H9 (cell line): Measurements from ENCODE around the gene RNF31. TPM values are rescaled to one million over a fixed set of nuclear protein-coding genes. Genes with fewer than 3 reads are reported as not detected.

Experiments used
- DNase-seq: peaks from one replicate; pipeline ENCODE4 v3.0.0-alpha.2; 2017
- H2AFZ ChIP-seq: one replicate; pipeline ENCODE4 v1.6.1; 2013; ENCODE audit warnings: mild to moderate bottlenecking, low read length, control low read depth, moderate library complexity
- H2AK5ac ChIP-seq: 2 replicates; pipeline ENCODE4 v1.6.1; 2013; ENCODE audit warnings: low read length, control low read depth, mixed read lengths; ENCODE audit not compliant: insufficient read length
- H2BK120ac ChIP-seq: one replicate; pipeline ENCODE4 v1.6.1; 2013; ENCODE audit warnings: low read depth, mild to moderate bottlenecking, low read length, control low read depth, inconsistent platforms; ENCODE audit not compliant: poor library complexity, severe bottlenecking
- H2BK12ac ChIP-seq: 2 replicates; pipeline ENCODE4 v1.6.1; 2013; ENCODE audit warnings: low read length, control low read depth, mixed read lengths, low read depth; ENCODE audit not compliant: insufficient read length
- H2BK15ac ChIP-seq: 2 replicates; pipeline ENCODE4 v1.6.1; 2013; ENCODE audit warnings: low read depth, low read length, control low read depth
- H2BK20ac ChIP-seq: one replicate; pipeline ENCODE4 v1.6.1; 2013; ENCODE audit warnings: low read depth, mild to moderate bottlenecking, low read length, control low read depth, inconsistent platforms; ENCODE audit not compliant: poor library complexity, severe bottlenecking
- H2BK5ac ChIP-seq: 2 replicates; pipeline ENCODE4 v1.6.1; 2013; ENCODE audit warnings: low read length, control low read depth, mixed read lengths; ENCODE audit not compliant: insufficient read length
- H3K14ac ChIP-seq: 2 replicates; pipeline ENCODE4 v1.6.1; 2013; ENCODE audit warnings: low read length, control low read depth; ENCODE audit not compliant: insufficient read depth
- H3K18ac ChIP-seq: 2 replicates; pipeline ENCODE4 v1.6.1; 2013; ENCODE audit warnings: low read depth, mild to moderate bottlenecking, mixed read lengths, low read length, control low read depth; ENCODE audit not compliant: insufficient read length
- H3K23ac ChIP-seq: 2 replicates; pipeline ENCODE4 v1.6.1; 2013; ENCODE audit warnings: low read length, control low read depth, mixed read lengths, low read depth; ENCODE audit not compliant: insufficient read length
- H3K23me2 ChIP-seq: 2 replicates; pipeline ENCODE4 v1.6.1; 2013; ENCODE audit warnings: low read depth, mild to moderate bottlenecking, mixed read lengths, low read length, control low read depth; ENCODE audit not compliant: insufficient read length, poor library complexity, severe bottlenecking
- H3K27ac ChIP-seq: 2 replicates; pipeline ENCODE4 v1.5.1; 2013; ENCODE audit warnings: low read length, control low read depth, mixed read lengths, low read depth; ENCODE audit not compliant: insufficient read length
- H3K27me3 ChIP-seq: 2 replicates; pipeline ENCODE4 v1.6.1; 2013; ENCODE audit warnings: low read length, control low read depth, inconsistent platforms; ENCODE audit not compliant: insufficient read depth
- H3K4ac ChIP-seq: 2 replicates; pipeline ENCODE4 v1.6.1; 2013; ENCODE audit warnings: low read depth, mild to moderate bottlenecking, control low read depth, inconsistent platforms, low read length, moderate library complexity
- H3K4me1 ChIP-seq: 2 replicates; pipeline ENCODE4 v1.6.1; 2013; ENCODE audit warnings: low read length, control low read depth, inconsistent platforms; ENCODE audit not compliant: insufficient read depth
- H3K4me2 ChIP-seq: 2 replicates; pipeline ENCODE4 v1.6.1; 2013; ENCODE audit warnings: low read length, control low read depth, mixed read lengths; ENCODE audit not compliant: insufficient read length, insufficient read depth
- H3K56ac ChIP-seq: 2 replicates; pipeline ENCODE4 v1.6.1; 2013; ENCODE audit warnings: low read depth, mild to moderate bottlenecking, mixed read lengths, low read length, control low read depth; ENCODE audit not compliant: insufficient read length
- H3K79me1 ChIP-seq: 2 replicates; pipeline ENCODE4 v1.6.1; 2013; ENCODE audit warnings: low read depth, mild to moderate bottlenecking, moderate library complexity, low read length, control low read depth, inconsistent platforms; ENCODE audit not compliant: insufficient read depth, poor library complexity, severe bottlenecking
- H3K79me2 ChIP-seq: 2 replicates; pipeline ENCODE4 v1.6.1; 2013; ENCODE audit warnings: low read length, control low read depth, inconsistent platforms; ENCODE audit not compliant: insufficient read depth
- H3K9ac ChIP-seq: 2 replicates; pipeline ENCODE4 v1.6.1; 2013; ENCODE audit warnings: low read length, control low read depth, mixed read lengths; ENCODE audit not compliant: insufficient read length; ENCODE audit errors: extremely low read depth
- H3K9me3 ChIP-seq: one replicate; pipeline ENCODE4 v1.6.1; 2013; ENCODE audit warnings: low read depth, low read length, inconsistent platforms; ENCODE audit not compliant: control insufficient read depth
- H3T11ph ChIP-seq: one replicate; pipeline ENCODE4 v1.6.1; 2013; ENCODE audit warnings: mild to moderate bottlenecking, low read length, control low read depth, inconsistent platforms
- H4K20me1 ChIP-seq: one replicate; pipeline ENCODE4 v1.6.1; 2013; ENCODE audit not compliant: control insufficient read depth, insufficient read length, insufficient read depth
- H4K5ac ChIP-seq: 2 replicates; pipeline ENCODE4 v1.6.1; 2013; ENCODE audit warnings: low read depth, mild to moderate bottlenecking, mixed read lengths, low read length, control low read depth; ENCODE audit not compliant: insufficient read length
- H4K8ac ChIP-seq: replicated peaks from 2 replicates; pipeline ENCODE4 v1.6.1; 2013; ENCODE audit warnings: low read length, control low read depth, mixed read lengths, low read depth; ENCODE audit not compliant: insufficient read length
- H4K91ac ChIP-seq: 2 replicates; pipeline ENCODE4 v1.6.1; 2013; ENCODE audit warnings: low read depth, mild to moderate bottlenecking, moderate library complexity, mixed read lengths, low read length, control low read depth; ENCODE audit not compliant: insufficient read length
- H3K27ac Mint-ChIP-seq, 3 experiments: 2 replicates in 2 of 3; 3 replicates in 1 of 3; pipeline ENCODE4 v1.8.0; 2020 to 2021; ENCODE audit warnings: mixed read lengths in 3 of 3, mild to moderate bottlenecking in 1 of 3, moderate library complexity in 1 of 3
- H3K27me3 Mint-ChIP-seq: 2 replicates; pipeline ENCODE4 v1.8.0; 2021; ENCODE audit warnings: low read depth, mild to moderate bottlenecking, moderate library complexity, mixed read lengths
- H3K36me3 Mint-ChIP-seq, 3 experiments: 2 replicates in 2 of 3; 3 replicates in 1 of 3; pipeline ENCODE4 v1.8.0; 2020 to 2021; ENCODE audit warnings: low read depth in 3 of 3, mixed read lengths in 3 of 3; ENCODE audit not compliant: insufficient read depth in 1 of 3
- H3K4me1 Mint-ChIP-seq, 2 experiments: 2 replicates each; pipeline ENCODE4 v1.8.0; 2020; ENCODE audit warnings: mixed read lengths in 2 of 2
- H3K4me3 Mint-ChIP-seq, 2 experiments: 2 replicates in 1 of 2; 3 replicates in 1 of 2; pipeline ENCODE4 v1.8.0; 2020 to 2021; ENCODE audit warnings: mild to moderate bottlenecking in 2 of 2, mixed read lengths in 2 of 2, moderate library complexity in 1 of 2
- H3K9me3 Mint-ChIP-seq, 2 experiments: 2 replicates in 1 of 2; 3 replicates in 1 of 2; pipeline ENCODE4 v1.8.0; 2020; ENCODE audit warnings: mild to moderate bottlenecking in 2 of 2, mixed read lengths in 2 of 2, moderate library complexity in 1 of 2
- WGBS: extraction: QIAGEN DNeasy Blood & Tissue Kit; methylation state at CpG from one replicate; pipeline ENCODE4 v1.1.7; 2013; ENCODE audit warnings: missing lambda C conversion rate, low lambda C conversion rate, mixed read lengths; ENCODE audit not compliant: insufficient read length; ENCODE audit errors: extremely low coverage; 5-methylcytosine and 5-hydroxymethylcytosine counted together
- total RNA-seq: library from RNA; stranded (reverse); gene quantifications from 2 replicates; pipeline ENCODE4 v1.2.1, GENCODE V29; 2021
- TF ChIP-seq, protein P1 (sequence below): fragments of 200-600 bp; sonication (generic); conservative IDR thresholded peaks from 3 replicates; pipeline ENCODE4 v1.8.0; 2021; ENCODE audit warnings: antibody characterized with exemption, mild to moderate bottlenecking

The RNF31 gene
- total RNA-seq, 1 experiment from 2014 or later: 87.3 TPM

DNA sequence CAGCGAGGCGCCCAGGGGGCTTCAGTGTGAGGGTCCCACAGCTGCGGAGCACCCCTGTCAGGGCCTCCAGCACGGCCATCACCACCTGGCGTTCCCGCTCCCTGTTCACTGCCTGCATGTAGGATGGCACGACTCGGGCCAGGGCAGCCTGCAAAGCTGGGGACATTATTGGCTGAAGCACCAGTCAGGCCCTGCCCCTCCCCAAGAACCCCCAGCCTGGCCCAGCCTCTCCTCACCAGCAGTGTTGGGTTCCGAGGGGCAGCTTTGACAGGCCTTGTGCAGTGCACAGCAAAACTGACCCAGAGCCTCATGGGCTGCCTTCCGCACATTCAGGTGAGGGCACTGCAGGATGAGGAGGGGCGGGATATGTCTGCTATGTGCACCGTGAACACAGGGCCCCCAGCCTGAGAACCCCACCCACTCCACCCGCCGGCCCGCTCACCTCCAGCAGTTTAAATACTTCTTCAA is 35.8 kb downstream of the RNF31 start:
- Histone ChIP-seq H4K5ac (no peak overlapping the region), H2BK120ac (no peak overlapping the region), H3T11ph (no peak overlapping the region), H2BK20ac (no peak overlapping the region), H2BK15ac (no peak overlapping the region), H3K4me2 (no peak overlapping the region), H3K9ac (no peak overlapping the region), H3K27ac (no peak overlapping the region), H3K4ac (no peak overlapping the region), H3K56ac (no peak overlapping the region), H3K79me1 (peaks cover 4% of the 10 kb centered on the region), H2BK5ac (no peak overlapping the region), H3K14ac (no peak overlapping the region), H4K8ac (no peak overlapping the region), H2AFZ (no peak overlapping the region), H4K91ac (no peak overlapping the region), H2BK12ac (no peak overlapping the region), H2AK5ac (no peak overlapping the region), H4K20me1 (no peaks in the 10 kb centered on the region), H3K23ac (no peak overlapping the region), H3K79me2 (no peaks in the 10 kb centered on the region), H3K27me3 (no peaks in the 10 kb centered on the region), H3K23me2 (no peaks in the 10 kb centered on the region), H3K18ac (no peak overlapping the region), H3K4me1 (no peaks in the 10 kb centered on the region; the same call in 1 of the 2 replicates), H3K9me3 (no peaks in the 10 kb centered on the region)
- peaks cover 43 to 94% (median 79%) of the 10 kb centered on the region in 3 experiments for H3K36me3 Mint-ChIP-seq
- DNase-seq: no peak
- H3K9me3 Mint-ChIP-seq: no peaks in the 10 kb centered on the region
- TF ChIP-seq, protein P1, sequence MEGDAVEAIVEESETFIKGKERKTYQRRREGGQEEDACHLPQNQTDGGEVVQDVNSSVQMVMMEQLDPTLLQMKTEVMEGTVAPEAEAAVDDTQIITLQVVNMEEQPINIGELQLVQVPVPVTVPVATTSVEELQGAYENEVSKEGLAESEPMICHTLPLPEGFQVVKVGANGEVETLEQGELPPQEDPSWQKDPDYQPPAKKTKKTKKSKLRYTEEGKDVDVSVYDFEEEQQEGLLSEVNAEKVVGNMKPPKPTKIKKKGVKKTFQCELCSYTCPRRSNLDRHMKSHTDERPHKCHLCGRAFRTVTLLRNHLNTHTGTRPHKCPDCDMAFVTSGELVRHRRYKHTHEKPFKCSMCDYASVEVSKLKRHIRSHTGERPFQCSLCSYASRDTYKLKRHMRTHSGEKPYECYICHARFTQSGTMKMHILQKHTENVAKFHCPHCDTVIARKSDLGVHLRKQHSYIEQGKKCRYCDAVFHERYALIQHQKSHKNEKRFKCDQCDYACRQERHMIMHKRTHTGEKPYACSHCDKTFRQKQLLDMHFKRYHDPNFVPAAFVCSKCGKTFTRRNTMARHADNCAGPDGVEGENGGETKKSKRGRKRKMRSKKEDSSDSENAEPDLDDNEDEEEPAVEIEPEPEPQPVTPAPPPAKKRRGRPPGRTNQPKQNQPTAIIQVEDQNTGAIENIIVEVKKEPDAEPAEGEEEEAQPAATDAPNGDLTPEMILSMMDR: no peak
- no peaks in the 10 kb centered on the region; the same call in 1 of the 2 replicates for H3K27me3 Mint-ChIP-seq
- H3K27ac Mint-ChIP-seq: no peak overlapping the region
- no CpG with 5 or more reads among the region's 15 CpGs for WGBS
- H3K4me3 Mint-ChIP-seq: no peak overlapping the region
- peaks cover 5 to 10% of the 10 kb centered on the region in 2 experiments; a peak in 3 of 4 replicates for H3K4me1 Mint-ChIP-seq
